Brain microvascular endothelial cell (primary cell): Measurements from ENCODE around the gene GANAB.
A peak's percentile ranks its signal among the peaks of the same experiment; 100 is the strongest.

Source experiments
- DNase-seq: peaks from one replicate; pipeline ENCODE4 v3.0.0-alpha.2; 2020
- H3K27ac ChIP-seq: fragments of 250-450 bp; sonication (Bioruptor Pico); 2 replicates; pipeline ENCODE4 v1.5.1; 2020; ENCODE audit warnings: mild to moderate bottlenecking, moderate library complexity
- H3K27me3 ChIP-seq: fragments of 250-450 bp; sonication (Bioruptor Pico); replicated peaks from 2 replicates; pipeline ENCODE4 v1.5.1; 2020; ENCODE audit warnings: mild to moderate bottlenecking
- H3K36me3 ChIP-seq: fragments of 250-450 bp; sonication (Bioruptor Pico); replicated peaks from 2 replicates; pipeline ENCODE4 v1.5.1; 2020; ENCODE audit warnings: mild to moderate bottlenecking
- H3K4me3 ChIP-seq: 2 replicates; pipeline ENCODE4 v1.5.1; 2011; ENCODE audit warnings: low read depth, mild to moderate bottlenecking, control low read depth, low read length, moderate library complexity
- CTCF ChIP-seq: IDR thresholded peaks from 2 replicates; pipeline ENCODE4 v1.5.1; 2011; ENCODE audit warnings: low read depth, mild to moderate bottlenecking, moderate library complexity, low read length, control low read depth, inconsistent platforms; ENCODE audit errors: missing control alignments
- in situ Hi-C: cut with HindIII; loops from 2 replicates; pipeline ENCODE4 v1.10.0; 2017; ENCODE audit warnings: low sequenced_read_pairs, low pct_ligation_motif_present

The GANAB gene

GRCh38 chr11:62687508-62688396 lies 41.3 kb upstream of the GANAB start:
- H3K36me3 ChIP-seq = peaks cover 21% of the 10 kb centered on the region
- peak overlapping the region; percentile 22 for H3K4me3 ChIP-seq
- DNase-seq = no peak
- in situ Hi-C loops = no loop called here
- no peaks in the 10 kb centered on the region for H3K27me3 ChIP-seq
- TF ChIP-seq CTCF = no peak
- no peak overlapping the region for H3K27ac ChIP-seq

- no peak overlapping the region for H3K27ac ChIP-seq
- H3K4me3 ChIP-seq = no peak overlapping the region
- no peaks in the 10 kb centered on the region for H3K36me3 ChIP-seq
- no peak for TF ChIP-seq CTCF
- in situ Hi-C loops = no loop called here
- no peaks in the 10 kb centered on the region for H3K27me3 ChIP-seq
- no peak for DNase-seq
Measured at GRCh38 chr11:62682518-62682917, 36.1 kb upstream of the GANAB start.

- DNase-seq = peak; percentile 62
- no peak overlapping the region for H3K4me3 ChIP-seq
- TF ChIP-seq CTCF = peak; percentile 71
- no peaks in the 10 kb centered on the region for H3K27me3 ChIP-seq
- H3K27ac ChIP-seq = no peak overlapping the region
- peaks cover 10% of the 10 kb centered on the region for H3K36me3 ChIP-seq
- in situ Hi-C loops = no loop called here
Measured at GRCh38 chr11:62680825-62681240, 34.4 kb upstream of the GANAB start.

- Histone ChIP-seq H3K4me3 (peak within 1 kb of the TSS; percentile 95), H3K36me3 (peaks cover 12% of the 10 kb centered on the region), H3K27ac (peak within 1 kb of the TSS; percentile 71), H3K27me3 (no peaks in the 10 kb centered on the region)
- peak; percentile 87 for DNase-seq
- TF ChIP-seq CTCF = no peak
- in situ Hi-C loops = no loop called here
Measured at GRCh38 chr11:62678770-62679696, 32.6 kb upstream of the GANAB start, which contains the start of gene UBXN1. Gene UBXN1 (minus strand): TSS chr11:62679073. CDS start chr11:62678923, 150 bp downstream.

- peaks cover 12% of the 10 kb centered on the region for H3K36me3 ChIP-seq
- in situ Hi-C loops = no loop called here
- DNase-seq = no peak
- TF ChIP-seq CTCF = no peak
- H3K4me3 ChIP-seq = peak overlapping the region; percentile 95
- peak overlapping the region; percentile 71 for H3K27ac ChIP-seq
- H3K27me3 ChIP-seq = no peaks in the 10 kb centered on the region
Measured at GRCh38 chr11:62678433-62678769, 32.0 kb upstream of the GANAB start.
